GM13977 (cell line): ENCODE results near the gene RFESD.
A peak's percentile ranks its signal among the peaks of the same experiment; 100 is the strongest.
"Not testable (repeated sequence)": the region's sequence is repeated elsewhere in the genome, so short reads cannot be mapped to it uniquely, and the experiment has no call there.

Experiments
- DNase-seq: peaks from one replicate; pipeline ENCODE4 v3.0.0; 2012; ENCODE audit warnings: low spot score
- CTCF ChIP-seq: IDR thresholded peaks from 2 replicates; pipeline ENCODE4 v1.5.1; 2012; ENCODE audit warnings: mild to moderate bottlenecking, control low read depth; ENCODE audit not compliant: insufficient read depth; ENCODE audit errors: extremely low read depth, missing control alignments
- in situ Hi-C: fragments of 300-500 bp; cut with MboI; formaldehyde crosslinking; loops from one replicate; pipeline ENCODE4 v1.12.0; 2022; ENCODE audit warnings: low sequenced_read_pairs, low pct_unique_long_range_greater_than_20kb, mixed read lengths, inconsistent platforms; ENCODE audit not compliant: unreplicated experiment

RFESD gene

DNA sequence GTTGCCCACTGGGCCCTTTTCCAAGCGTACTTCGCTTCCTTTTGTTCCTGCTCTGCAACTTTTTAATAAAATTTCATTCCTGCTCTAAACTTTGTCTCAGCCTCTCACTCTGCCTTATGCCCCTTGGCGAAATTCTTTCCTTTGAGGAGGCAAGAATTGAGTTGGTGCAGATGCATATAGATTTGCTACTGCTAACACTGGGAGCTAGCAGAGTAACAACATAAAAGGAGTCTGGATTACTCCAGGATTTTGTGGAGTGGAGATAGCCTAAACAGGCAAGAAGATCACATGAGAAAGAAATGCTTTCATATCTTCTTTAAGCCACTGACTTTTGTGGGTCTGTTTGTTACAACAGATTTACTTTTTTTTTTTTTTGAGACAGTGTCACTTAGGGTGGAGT lies 12.9 kb upstream of the RFESD start:
- TF ChIP-seq CTCF, result no peak
- in situ Hi-C loops, result no loop called here

GRCh38 chr5:95634081-95634480 lies 12.5 kb upstream of the RFESD start:
- DNase-seq, result no peak
- in situ Hi-C loops, result no loop called here
- TF ChIP-seq CTCF, result no peak

More for the DNA sequence above, 12.9 kb upstream of the RFESD start:
- DNase-seq, result no peak

- DNase-seq, result no peak
- in situ Hi-C loops, result no loop called here
- no peak for TF ChIP-seq CTCF
Observed at GRCh38 chr5:95638632-95639031, 7.9 kb upstream of the RFESD start.

DNA sequence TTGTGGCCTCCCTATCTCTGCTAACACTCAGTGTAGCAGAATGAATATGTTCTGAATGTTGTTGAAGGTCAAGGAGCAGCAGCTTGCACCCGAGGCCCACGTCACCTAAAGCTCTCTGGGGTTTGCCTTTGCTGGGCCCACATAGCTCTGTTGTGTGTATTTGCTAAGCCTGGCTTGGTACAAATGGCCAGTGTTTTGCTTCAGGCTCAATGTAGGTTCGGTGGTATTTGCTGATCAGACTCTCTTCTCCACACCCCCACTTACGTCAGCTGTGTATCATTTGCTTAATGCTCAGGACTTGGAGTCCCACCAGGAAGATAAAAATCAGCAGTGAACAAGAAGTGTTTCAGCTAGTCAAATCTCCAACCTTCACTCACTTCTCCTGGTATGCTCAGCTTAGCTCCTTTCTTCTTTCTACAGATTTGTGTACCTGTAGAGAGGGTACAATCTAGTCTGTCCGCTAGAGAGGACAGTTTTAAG lies 4.8 kb upstream of the RFESD start:
- in situ Hi-C loops, result no loop called here
- TF ChIP-seq CTCF, result no peak

GRCh38 chr5:95643152-95643551 lies 3.4 kb upstream of the RFESD start:
- TF ChIP-seq CTCF, result no peak
- no peak for DNase-seq
- in situ Hi-C loops, result no loop called here

More for the DNA sequence above, 4.8 kb upstream of the RFESD start:
- DNase-seq, result no peak

DNA sequence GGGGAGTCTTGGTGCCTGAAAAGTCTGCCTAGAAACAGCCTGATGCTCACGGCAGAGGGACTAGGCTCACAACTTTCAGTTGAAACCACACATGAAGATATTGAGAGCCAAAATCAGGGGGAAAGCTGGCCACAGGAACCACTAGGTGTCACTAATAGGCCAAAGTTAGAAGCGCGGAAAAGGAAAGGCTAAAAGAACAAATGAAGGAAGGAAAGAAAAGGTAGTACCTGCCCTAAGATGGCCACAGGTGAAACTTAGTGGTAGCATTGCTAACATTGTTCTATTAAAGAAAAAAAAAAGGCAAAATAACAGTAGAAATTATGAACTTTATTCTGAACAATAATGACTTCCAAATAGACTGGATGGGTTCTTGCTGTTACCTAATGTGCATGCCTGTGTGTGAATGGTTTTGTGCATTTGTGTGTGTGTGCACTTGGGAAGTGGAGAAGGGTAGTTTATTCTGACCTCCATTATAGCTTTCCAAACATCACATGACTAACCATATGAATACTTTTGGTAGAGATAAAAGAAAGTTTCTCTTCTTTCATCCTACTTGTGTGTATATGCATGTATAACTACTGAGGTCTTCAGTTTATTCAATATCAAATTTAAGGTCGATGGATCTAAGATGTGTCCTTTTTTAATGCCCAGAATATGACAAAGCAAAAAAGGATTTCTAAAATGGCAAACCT lies 2.1 kb upstream of the RFESD start:
- in situ Hi-C loops, result no loop called here
- DNase-seq, result peak; percentile 38
- peak; percentile 76 for TF ChIP-seq CTCF

- DNase-seq, in situ Hi-C loops: not testable (repeated sequence)
Observed at GRCh38 chr5:95646226-95646568, 380 bp upstream of the RFESD start.
